AG09309 (cell line): ENCODE measurements around the gene HTR1D.
A peak's percentile ranks its signal among the peaks of the same experiment; 100 is the strongest.
"Not testable (repeated sequence)": the region's sequence is repeated elsewhere in the genome, so short reads cannot be mapped to it uniquely, and the experiment has no call there.

Experiments used
- DNase-seq: peaks from one replicate; pipeline ENCODE4 v3.0.0-alpha.2; 2010; ENCODE audit warnings: low read depth
- H3K4me3 ChIP-seq: 2 replicates; pipeline ENCODE4 v1.5.1; 2011; ENCODE audit warnings: mild to moderate bottlenecking, low read depth, low read length, moderate library complexity; ENCODE audit not compliant: control insufficient read depth
- TF ChIP-seq, protein P1 (sequence below): IDR thresholded peaks from 2 replicates; pipeline ENCODE4 v1.5.1; 2011; ENCODE audit warnings: mild to moderate bottlenecking, low read depth, low read length, inconsistent platforms; ENCODE audit not compliant: insufficient read depth, control insufficient read depth; ENCODE audit errors: missing control alignments

Gene HTR1D

DNA sequence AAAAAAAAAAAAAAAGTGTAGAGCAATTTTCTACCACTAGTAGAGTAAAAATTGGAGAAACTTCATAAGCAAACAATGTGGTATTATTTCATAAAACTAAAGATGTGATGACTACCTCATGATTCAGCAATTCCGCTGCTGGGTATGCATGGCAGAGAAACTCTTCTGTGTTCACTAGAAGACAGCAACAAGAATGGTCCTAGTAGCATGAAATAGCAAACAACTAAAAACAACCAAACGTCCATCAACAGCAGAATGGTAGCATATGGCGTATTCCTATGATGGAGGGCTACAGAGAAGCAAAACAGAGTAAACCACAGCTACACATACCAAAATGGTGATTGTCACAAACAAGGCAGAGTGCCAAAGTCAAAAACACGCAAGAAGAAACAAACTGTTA lies 18.9 kb downstream of the HTR1D start:
- H3K4me3 ChIP-seq, result no peak overlapping the region
- TF ChIP-seq, protein P1, sequence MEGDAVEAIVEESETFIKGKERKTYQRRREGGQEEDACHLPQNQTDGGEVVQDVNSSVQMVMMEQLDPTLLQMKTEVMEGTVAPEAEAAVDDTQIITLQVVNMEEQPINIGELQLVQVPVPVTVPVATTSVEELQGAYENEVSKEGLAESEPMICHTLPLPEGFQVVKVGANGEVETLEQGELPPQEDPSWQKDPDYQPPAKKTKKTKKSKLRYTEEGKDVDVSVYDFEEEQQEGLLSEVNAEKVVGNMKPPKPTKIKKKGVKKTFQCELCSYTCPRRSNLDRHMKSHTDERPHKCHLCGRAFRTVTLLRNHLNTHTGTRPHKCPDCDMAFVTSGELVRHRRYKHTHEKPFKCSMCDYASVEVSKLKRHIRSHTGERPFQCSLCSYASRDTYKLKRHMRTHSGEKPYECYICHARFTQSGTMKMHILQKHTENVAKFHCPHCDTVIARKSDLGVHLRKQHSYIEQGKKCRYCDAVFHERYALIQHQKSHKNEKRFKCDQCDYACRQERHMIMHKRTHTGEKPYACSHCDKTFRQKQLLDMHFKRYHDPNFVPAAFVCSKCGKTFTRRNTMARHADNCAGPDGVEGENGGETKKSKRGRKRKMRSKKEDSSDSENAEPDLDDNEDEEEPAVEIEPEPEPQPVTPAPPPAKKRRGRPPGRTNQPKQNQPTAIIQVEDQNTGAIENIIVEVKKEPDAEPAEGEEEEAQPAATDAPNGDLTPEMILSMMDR, result peak; percentile 4
- DNase-seq, result peak; percentile 84

DNA sequence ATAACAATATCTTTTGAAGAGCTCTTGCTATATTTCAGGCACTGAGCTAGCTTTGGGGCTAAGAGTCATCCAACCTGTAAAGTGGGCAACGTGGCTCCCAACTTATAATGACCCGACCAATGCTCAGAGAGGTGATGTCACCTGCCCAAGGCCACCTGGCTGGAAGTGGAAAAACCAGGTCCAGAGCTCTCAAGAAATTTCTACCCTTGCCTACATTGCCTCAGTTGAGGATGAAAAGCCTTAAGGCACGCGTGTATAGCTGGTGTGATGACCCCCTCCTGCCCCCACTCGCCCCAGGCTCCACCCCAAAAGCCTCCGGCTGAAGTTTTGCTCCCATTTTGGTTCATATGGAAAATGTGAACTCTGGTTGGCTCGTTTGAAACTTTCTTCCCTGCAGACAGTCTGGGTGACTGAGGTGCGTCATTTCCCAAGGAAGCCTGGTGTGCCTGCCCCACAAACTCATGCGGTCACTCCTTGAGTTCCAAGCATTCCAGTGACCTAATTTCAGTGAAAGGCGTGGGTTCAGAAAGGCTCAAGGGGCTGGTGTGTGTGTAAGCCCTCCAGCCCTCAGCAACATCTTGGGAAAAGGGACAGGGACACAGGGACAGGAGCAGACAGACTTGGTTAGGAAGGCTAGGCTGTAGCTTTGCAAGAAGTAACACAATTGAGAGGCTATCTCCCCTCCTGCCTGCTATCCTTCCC lies 20.5 kb downstream of the HTR1D start:
- DNase-seq, result peak; percentile 91
- no peak overlapping the region for H3K4me3 ChIP-seq
- TF ChIP-seq, protein P1, result no peak

DNA sequence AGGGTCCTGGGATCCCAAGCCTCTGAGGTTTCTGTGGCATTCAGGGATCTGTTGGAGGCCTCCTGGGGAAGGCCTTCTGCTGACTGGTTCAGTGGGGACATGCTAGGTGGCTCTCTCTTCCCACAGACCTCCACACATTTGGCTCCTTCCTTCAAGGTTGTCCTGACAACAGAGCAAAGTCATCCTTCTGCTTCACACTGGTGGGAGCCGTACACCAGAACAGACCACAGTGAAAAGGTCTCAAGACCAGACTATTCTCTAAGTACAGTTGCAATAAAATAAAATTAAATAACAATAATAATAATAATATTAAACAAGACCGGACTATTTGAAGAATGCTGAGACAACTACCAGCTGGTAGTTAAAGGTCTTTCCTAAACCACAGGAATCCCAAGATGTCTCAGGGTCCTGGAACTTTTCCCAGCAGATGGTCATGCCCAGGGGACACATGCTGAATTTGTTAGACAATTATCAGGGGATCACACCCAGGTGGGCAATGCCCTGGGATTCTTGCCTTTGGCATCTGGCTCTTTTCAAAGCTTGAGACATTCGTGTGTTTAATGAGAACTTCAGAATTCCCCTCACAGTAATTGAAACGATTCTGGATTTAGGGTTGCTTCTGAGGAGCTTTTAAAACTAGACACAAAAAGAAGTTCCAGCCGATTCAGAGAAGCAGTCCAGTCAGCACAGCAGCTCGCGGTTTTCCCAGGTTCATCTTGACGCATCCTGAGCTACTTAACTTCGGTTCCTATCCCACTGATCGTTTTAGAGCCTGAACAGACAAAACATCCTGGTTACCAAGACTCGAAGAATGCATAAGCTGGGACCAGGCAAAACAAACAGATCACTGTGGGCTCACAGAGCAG lies 22.9 kb downstream of the HTR1D start:
- TF ChIP-seq, protein P1, result no peak
- no peak overlapping the region for H3K4me3 ChIP-seq
- peak; percentile 83 for DNase-seq

DNA sequence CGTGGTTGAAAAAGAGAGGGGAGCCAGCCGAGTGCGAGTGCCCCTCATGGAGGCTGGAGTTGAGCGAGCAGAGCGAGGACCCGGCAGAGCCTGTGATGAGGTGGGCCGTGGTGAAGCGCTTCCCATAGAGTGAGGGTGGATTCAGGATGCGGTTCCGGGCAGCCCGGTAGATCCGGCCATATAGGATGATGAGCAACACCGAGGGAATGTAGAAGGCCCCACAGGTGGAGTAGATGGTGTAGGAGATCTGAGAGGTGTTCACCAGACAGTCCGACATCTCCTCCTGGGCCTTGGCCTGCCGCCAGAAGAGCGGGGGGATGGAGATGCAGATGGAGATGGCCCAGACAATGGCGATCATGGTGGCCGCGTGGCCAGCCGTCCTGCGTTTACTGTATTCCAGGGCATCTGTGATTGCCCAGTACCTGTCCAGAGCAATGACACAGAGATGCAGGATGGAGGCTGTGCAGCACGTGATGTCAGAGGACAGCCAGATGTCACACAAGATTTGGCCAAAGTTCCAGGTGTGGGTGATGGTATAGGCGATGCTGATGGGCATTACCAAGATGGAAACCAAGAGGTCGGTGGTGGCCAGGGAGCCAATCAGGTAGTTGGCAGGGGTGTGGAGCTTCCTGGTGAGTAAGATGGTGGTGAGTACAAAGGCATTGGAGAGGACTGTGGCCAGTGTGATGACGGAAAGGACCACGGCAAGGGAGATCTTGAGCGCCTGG lies 23.7 kb downstream of the HTR1D start:
- no peak for DNase-seq
- no peak overlapping the region for H3K4me3 ChIP-seq
- TF ChIP-seq, protein P1, result no peak

DNA sequence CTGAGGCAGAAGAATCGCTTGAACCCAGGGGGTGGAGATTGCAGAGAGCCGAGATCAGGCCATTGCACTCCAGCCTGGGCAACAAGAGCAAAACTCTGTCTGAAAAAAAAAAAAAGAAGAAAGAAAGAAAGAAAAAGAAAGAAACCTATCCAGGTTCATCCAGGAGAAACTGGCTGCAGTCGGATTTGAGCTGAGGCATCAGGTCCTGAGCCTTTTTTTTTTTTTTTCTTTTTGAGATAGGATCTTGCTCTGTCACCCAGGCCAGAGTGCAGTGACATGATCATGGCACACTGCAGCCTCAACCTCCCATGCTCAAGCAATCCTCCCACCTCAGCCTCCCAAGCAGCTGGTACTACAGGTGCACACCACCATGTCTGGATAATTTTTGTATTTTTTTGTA lies 26.1 kb downstream of the HTR1D start:
- TF ChIP-seq, protein P1, result no peak
- no peak overlapping the region for H3K4me3 ChIP-seq
- DNase-seq, result no peak

DNA sequence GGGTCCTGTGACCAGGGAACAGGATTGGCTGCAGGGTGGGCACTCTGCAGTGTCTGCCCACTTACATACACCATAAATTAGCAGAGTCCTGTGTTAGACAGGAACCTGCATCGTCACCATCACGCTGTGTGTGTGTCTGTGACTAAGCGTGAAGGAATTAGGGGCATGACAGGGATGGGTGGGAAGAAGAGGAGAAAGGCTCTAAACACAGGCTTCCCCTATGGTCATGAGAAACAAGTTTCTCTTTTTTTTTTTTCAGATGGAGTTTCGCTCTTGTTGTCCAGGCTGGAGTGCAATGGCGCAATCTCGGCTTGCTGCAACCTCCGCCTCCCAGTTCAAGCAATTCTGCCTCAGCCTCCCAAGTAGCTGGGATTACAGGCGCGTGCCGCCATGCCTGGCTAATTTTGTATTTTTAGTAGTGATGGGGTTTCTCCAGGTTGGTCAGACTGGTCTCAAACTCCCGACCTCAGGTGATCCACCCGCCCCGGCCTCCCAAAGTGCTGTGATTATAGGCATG lies 28.3 kb downstream of the HTR1D start:
- peak; percentile 76 for DNase-seq
- H3K4me3 ChIP-seq, result not testable (repeated sequence)
